Transverse colon (tissue), 4 donors: ENCODE data around the gene DNAI1. TPM values are rescaled to one million over a fixed set of nuclear protein-coding genes. Genes with fewer than 3 reads are reported as not detected.
"Not testable (repeated sequence)": the region's sequence is repeated elsewhere in the genome, so short reads cannot be mapped to it uniquely, and the experiment has no call there.

Experiments
- DNase-seq: peaks from one replicate; pipeline ENCODE4 v3.0.0-alpha.2; 2019
- H3K27ac ChIP-seq, 4 donors: fragments of 200-600 bp; sonication (generic); 2 replicates each; pipeline ENCODE4 v1.5.1; 2016 to 2018; ENCODE audit warnings: inconsistent platforms in 4 of 4
- H3K27me3 ChIP-seq: fragments of 200-600 bp; sonication (generic); 2 replicates; pipeline ENCODE4 v1.5.1; 2017; ENCODE audit warnings: inconsistent platforms
- H3K36me3 ChIP-seq, 4 donors: fragments of 200-600 bp; sonication (generic); 2 replicates each; pipeline ENCODE4 v1.5.1; 2017 to 2019; ENCODE audit warnings: inconsistent platforms in 4 of 4
- H3K4me1 ChIP-seq, 4 donors: fragments of 200-600 bp; sonication (generic); 2 replicates each; pipeline ENCODE4 v1.5.1; 2017 to 2020; ENCODE audit warnings: inconsistent platforms in 4 of 4
- H3K4me3 ChIP-seq, 4 donors: fragments of 200-600 bp; sonication (generic); 1 replicate in 1 of 4; 2 replicates in 3 of 4; pipeline versions ENCODE4 v1.5.1 to v1.6.1; 2017 to 2019; ENCODE audit warnings: inconsistent platforms in 4 of 4
- H3K9me3 ChIP-seq, 2 donors: fragments of 200-600 bp; sonication (generic); 2 replicates each; pipeline ENCODE4 v1.5.1; 2017 to 2019; ENCODE audit warnings: inconsistent platforms in 2 of 2
- EP300 ChIP-seq: sonication (generic); formaldehyde crosslinking; IDR thresholded peaks from one replicate; pipeline ENCODE4 v1.6.1; 2017; ENCODE audit warnings: antibody characterized with exemption, low read depth
- POLR2A ChIP-seq: fragments of 450-650 bp; IDR thresholded peaks from one replicate; pipeline ENCODE4 v1.6.1; 2016; ENCODE audit warnings: antibody characterized with exemption, mild to moderate bottlenecking, moderate library complexity
- POLR2AphosphoS5 ChIP-seq, 3 donors: sonication (generic); formaldehyde crosslinking; IDR thresholded peaks; one replicate each; pipeline ENCODE4 v1.6.1; 2016; ENCODE audit warnings: antibody characterized with exemption in 3 of 3
- WGBS, 2 donors: methylation state at CpG; one replicate each; pipeline ENCODE4 v1.1.5; 2018; ENCODE audit warnings: low coverage in 1 of 2; 5-methylcytosine and 5-hydroxymethylcytosine counted together
- in situ Hi-C, 4 donors: fragments of 200-750 bp; cut with MboI; loops; one replicate each; pipeline versions ENCODE4 v1.15.0 to v1.15.1; 2017; ENCODE audit warnings: low sequenced_read_pairs in 3 of 4, low pct_ligation_motif_present in 1 of 4, low pct_unique_long_range_greater_than_20kb in 1 of 4
- intact Hi-C: fragments of 100-400 bp; cut with DNase I; formaldehyde crosslinking; loops from one replicate; pipeline ENCODE4 v1.15.1; 2023; ENCODE audit warnings: low total_unique reads
- total RNA-seq, 4 donors: library from RNA; depleted of rRNA; stranded (reverse); fragments of >200 nt; gene quantifications; one replicate each; pipeline ENCODE4 v1.1.0, GENCODE V29; 2016
- TF ChIP-seq, protein P1 (sequence below), 5 experiments: fragments of 200-600 bp in 3 of 5; fragments of 450-650 bp in 2 of 5; sonication (generic) in 3 of 5; IDR thresholded peaks; 1 replicate in 2 of 5; 2 replicates in 3 of 5; pipeline ENCODE4 v1.5.1; 2016 to 2017; ENCODE audit warnings: antibody characterized with exemption in 5 of 5, inconsistent platforms in 3 of 5, mild to moderate bottlenecking in 2 of 5, moderate library complexity in 1 of 5

DNAI1 gene
- total RNA-seq, 4 donors from 2014 or later = not detected

DNA sequence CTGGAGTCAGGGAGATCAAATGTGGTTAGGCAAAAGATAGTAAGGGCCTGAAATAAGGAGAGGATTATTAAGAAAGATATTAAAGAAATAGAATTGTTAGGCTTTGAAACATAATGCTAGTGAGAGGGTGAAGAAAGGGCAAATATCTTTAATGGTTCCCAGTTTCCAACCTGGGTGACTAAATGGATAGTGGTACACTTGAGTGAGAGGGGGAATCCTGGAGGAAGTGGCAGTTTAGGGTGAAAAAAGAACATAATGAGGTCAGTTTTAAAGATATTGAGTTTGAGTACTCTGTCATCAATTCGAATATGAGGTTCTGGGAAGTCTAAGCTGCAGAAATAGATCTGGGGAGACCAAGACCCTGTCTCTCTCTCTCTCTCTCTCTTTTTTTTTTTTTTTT, 18.9 kb downstream of the DNAI1 start:
- WGBS, 2 donors = 81 to 83% methylated on average over 1 of the region's 1 CpG
- in situ Hi-C loops = no loop called here

DNA sequence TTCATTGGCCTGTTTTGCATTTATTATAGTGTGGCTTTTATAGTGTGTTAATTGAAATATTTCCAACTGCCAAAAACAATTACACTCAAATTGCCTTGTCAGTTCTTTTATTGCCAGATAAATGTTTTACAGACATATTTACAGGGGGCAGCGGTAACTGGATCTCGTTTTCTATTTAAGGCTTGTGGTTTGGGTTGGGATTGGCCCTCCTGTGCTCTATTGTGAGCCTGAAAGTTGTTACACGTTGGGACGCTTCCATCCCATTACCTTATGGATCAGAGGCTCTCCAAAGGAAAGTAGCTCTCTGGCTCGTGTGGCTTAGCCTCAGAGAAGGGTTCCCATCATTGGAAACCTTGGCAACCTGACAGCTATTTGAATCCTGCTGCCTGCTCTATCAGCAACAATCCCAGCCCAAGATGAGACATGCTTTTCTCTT, 20.8 kb downstream of the DNAI1 start:
- DNase-seq = no peak
- Histone ChIP-seq H3K27ac (no peak overlapping the region), H3K36me3 (no peaks in the 10 kb centered on the region), H3K9me3 (no peaks in the 10 kb centered on the region), H3K4me1 (peaks cover 0 to 8% (median 1%) of the 10 kb centered on the region in 4 donors), H3K27me3 (no peaks in the 10 kb centered on the region), H3K4me3 (no peak overlapping the region)
- TF ChIP-seq, protein P1, sequence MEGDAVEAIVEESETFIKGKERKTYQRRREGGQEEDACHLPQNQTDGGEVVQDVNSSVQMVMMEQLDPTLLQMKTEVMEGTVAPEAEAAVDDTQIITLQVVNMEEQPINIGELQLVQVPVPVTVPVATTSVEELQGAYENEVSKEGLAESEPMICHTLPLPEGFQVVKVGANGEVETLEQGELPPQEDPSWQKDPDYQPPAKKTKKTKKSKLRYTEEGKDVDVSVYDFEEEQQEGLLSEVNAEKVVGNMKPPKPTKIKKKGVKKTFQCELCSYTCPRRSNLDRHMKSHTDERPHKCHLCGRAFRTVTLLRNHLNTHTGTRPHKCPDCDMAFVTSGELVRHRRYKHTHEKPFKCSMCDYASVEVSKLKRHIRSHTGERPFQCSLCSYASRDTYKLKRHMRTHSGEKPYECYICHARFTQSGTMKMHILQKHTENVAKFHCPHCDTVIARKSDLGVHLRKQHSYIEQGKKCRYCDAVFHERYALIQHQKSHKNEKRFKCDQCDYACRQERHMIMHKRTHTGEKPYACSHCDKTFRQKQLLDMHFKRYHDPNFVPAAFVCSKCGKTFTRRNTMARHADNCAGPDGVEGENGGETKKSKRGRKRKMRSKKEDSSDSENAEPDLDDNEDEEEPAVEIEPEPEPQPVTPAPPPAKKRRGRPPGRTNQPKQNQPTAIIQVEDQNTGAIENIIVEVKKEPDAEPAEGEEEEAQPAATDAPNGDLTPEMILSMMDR (IDR thresholded peaks at IDR 0.05) = no peak
- no peak for TF ChIP-seq POLR2AphosphoS5 (IDR thresholded peaks at IDR 0.05)
- TF ChIP-seq POLR2A = no peak
- TF ChIP-seq EP300 = no peak
- intact Hi-C loops = no loop called here
- 34 to 35% methylated on average over 4 to 5 of the region's 5 CpGs for WGBS, 2 donors
- in situ Hi-C loops = no loop called here

More for the DNA sequence above, 18.9 kb downstream of the DNAI1 start:
- Histone ChIP-seq H3K36me3 (no peaks in the 10 kb centered on the region), H3K9me3 (no peaks in the 10 kb centered on the region), H3K4me3 (no peak overlapping the region), H3K27me3 (peaks cover 4% of the 10 kb centered on the region), H3K4me1 (peaks cover 0 to 8% (median 1%) of the 10 kb centered on the region in 4 donors), H3K27ac (no peak overlapping the region)
- no peak for DNase-seq
- intact Hi-C loops = no loop called here
- TF ChIP-seq EP300 (no peak), POLR2AphosphoS5 (IDR thresholded peaks at IDR 0.05) (no peak), POLR2A (no peak)
- TF ChIP-seq, protein P1 (IDR thresholded peaks at IDR 0.05) = no peak

DNA sequence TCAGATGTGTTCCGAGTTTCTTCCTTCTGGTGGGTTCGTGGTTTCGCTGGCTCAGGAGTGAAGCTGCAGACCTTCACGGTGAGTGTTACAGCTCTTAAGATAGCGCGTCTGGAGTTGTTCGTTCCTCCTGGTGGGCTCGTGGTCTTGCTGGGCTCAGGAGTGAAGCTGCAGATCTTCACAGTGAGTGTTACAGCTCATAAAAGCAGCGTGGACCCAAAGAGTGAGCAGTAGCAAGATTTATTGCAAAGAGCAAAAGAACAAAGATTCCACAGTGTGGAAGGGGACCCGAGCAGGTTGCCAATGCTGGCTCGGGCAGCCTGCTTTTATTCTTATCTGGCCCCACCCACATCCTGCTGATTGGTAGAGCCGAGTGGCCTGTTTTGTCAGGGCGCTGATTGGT, 23.0 kb downstream of the DNAI1 start:
- DNase-seq, H3K36me3 ChIP-seq, H3K27me3 ChIP-seq, H3K4me1 ChIP-seq, H3K9me3 ChIP-seq, in situ Hi-C loops, H3K27ac ChIP-seq, intact Hi-C loops, H3K4me3 ChIP-seq: not testable (repeated sequence)
- 67% methylated on average over 13 of the region's 13 CpGs; no CpG with 5 or more reads in 1 of the 2 donors for WGBS, 2 donors

DNA sequence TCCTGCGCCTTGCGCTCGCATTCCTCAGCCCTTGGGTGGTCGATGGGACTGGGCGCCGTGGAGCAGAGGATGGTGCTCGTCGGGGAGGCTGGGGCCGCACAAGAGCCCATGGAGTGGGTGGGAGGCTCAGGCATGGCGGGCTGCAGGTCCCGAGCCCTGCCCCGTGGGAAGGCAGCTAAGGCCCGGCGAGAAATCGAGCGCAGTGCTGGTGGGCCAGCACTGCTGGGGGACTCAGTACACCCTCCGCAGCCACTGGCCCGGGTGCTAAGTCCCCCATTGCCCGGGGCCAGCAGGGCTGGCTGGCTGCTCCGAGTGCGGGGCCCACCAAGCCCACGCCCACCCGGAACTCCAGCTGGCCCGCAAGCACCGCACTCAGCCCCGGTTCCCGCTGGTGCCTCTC, 24.1 kb downstream of the DNAI1 start:
- H3K27me3 ChIP-seq, DNase-seq, H3K9me3 ChIP-seq, H3K4me3 ChIP-seq, H3K27ac ChIP-seq, in situ Hi-C loops, H3K4me1 ChIP-seq, intact Hi-C loops, H3K36me3 ChIP-seq: not testable (repeated sequence)
- WGBS, 2 donors = 94% methylated on average over 20 of the region's 27 CpGs; no CpG with 5 or more reads in 1 of the 2 donors

DNA sequence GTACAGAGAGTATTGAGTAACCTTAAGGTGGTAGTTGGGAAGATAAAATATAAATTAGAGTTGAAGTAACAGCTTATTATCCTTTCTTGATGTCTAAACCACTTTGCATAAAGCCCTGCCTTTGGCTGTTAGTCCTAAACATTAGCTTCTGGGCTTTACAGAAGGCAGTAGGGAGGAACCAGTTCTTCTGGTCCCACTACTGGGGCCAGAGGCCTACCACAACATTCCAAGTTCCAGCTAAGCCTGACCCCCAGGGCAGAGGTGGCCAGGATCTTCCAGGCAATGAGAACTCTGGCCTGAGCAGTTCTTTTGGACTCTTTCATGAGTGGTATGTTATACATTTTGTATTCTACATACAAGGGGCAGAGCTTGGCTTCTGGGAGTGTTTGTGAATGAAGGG, 26.1 kb downstream of the DNAI1 start:
- H3K4me1 ChIP-seq = peaks cover 0 to 3% (median 0%) of the 10 kb centered on the region in 4 donors
- in situ Hi-C loops (no loop called here), intact Hi-C loops (no loop called here)
- peaks cover 16% of the 10 kb centered on the region for H3K27me3 ChIP-seq
- no peaks in the 10 kb centered on the region for H3K9me3 ChIP-seq
- H3K36me3 ChIP-seq = no peaks in the 10 kb centered on the region
- DNase-seq = no peak
- no peak overlapping the region for H3K4me3 ChIP-seq
- no peak overlapping the region for H3K27ac ChIP-seq
- TF ChIP-seq POLR2AphosphoS5 (IDR thresholded peaks at IDR 0.05) (no peak), EP300 (no peak), POLR2A (no peak)
- TF ChIP-seq, protein P1 (IDR thresholded peaks at IDR 0.05) = no peak
